Sigmoid colon (tissue), 7 donors: Measurements from ENCODE around the gene RFFL. TPM values are rescaled to one million over a fixed set of nuclear protein-coding genes. Genes with fewer than 3 reads are reported as not detected.
"Not testable (repeated sequence)": the region's sequence is repeated elsewhere in the genome, so short reads cannot be mapped to it uniquely, and the experiment has no call there.

Experiments used
- DNase-seq: peaks from one replicate; pipeline ENCODE4 v3.0.0-alpha.2; 2019
- H3K27ac ChIP-seq, 4 donors: fragments of 200-600 bp; sonication (generic); one replicate each; pipeline ENCODE4 v1.5.1; 2016 to 2019; ENCODE audit warnings: mild to moderate bottlenecking in 1 of 4
- H3K27me3 ChIP-seq, 3 donors: fragments of 200-600 bp; sonication (generic); one replicate each; pipeline ENCODE4 v1.5.1; 2019; ENCODE audit warnings: mild to moderate bottlenecking in 1 of 3
- H3K36me3 ChIP-seq, 4 donors: fragments of 200-600 bp; sonication (generic); one replicate each; pipeline ENCODE4 v1.5.1; 2016 to 2019
- H3K4me1 ChIP-seq, 4 donors: fragments of 200-600 bp; sonication (generic); one replicate each; pipeline ENCODE4 v1.5.1; 2017 to 2019
- H3K4me3 ChIP-seq, 4 donors: fragments of 200-600 bp; sonication (generic); one replicate each; pipeline ENCODE4 v1.5.1; 2017 to 2019; ENCODE audit warnings: mild to moderate bottlenecking in 2 of 4, moderate library complexity in 1 of 4
- H3K9me3 ChIP-seq, 4 donors: fragments of 200-600 bp in 3 of 4; sonication (generic) in 3 of 4; one replicate each; pipeline versions ENCODE4 v1.5.1 to v1.6.1; 2013 to 2019
- EP300 ChIP-seq, 4 donors: sonication (generic); formaldehyde crosslinking; IDR thresholded peaks; one replicate each; pipeline ENCODE4 v1.6.1; 2017; ENCODE audit warnings: antibody characterized with exemption in 4 of 4
- POLR2A ChIP-seq, 2 donors: fragments of 450-650 bp; IDR thresholded peaks; one replicate each; pipeline ENCODE4 v1.6.1; 2016; ENCODE audit warnings: antibody characterized with exemption in 2 of 2, mild to moderate bottlenecking in 2 of 2, moderate library complexity in 2 of 2
- POLR2AphosphoS5 ChIP-seq, 4 donors: sonication (generic); formaldehyde crosslinking; IDR thresholded peaks; one replicate each; pipeline ENCODE4 v1.6.1; 2017; ENCODE audit warnings: antibody characterized with exemption in 4 of 4
- WGBS, 2 donors: extraction: QIAGEN DNeasy Blood & Tissue Kit; methylation state at CpG; one replicate each; pipeline ENCODE4 v1.1.7; 2013; 5-methylcytosine and 5-hydroxymethylcytosine counted together
- intact Hi-C: fragments of 100-400 bp; cut with DNase I; formaldehyde crosslinking; loops from one replicate; pipeline ENCODE4 v1.15.1; 2023
- polyA plus RNA-seq, 3 donors: library from polyadenylated mRNA; stranded (reverse); fragments of 200-250 nt; gene quantifications; one replicate each; pipeline ENCODE4 v1.2.3, GENCODE V29; 2013
- total RNA-seq, 4 donors: library from RNA; depleted of rRNA; stranded (reverse); fragments of >200 nt; gene quantifications; one replicate each; pipeline ENCODE4 v1.1.0, GENCODE V29; 2016
- TF ChIP-seq, protein P1 (sequence below), 4 experiments: fragments of 450-650 bp in 3 of 4; fragments of 200-600 bp in 1 of 4; IDR thresholded peaks; one replicate each; pipeline ENCODE4 v1.5.1; 2016 to 2019; ENCODE audit warnings: antibody characterized with exemption in 4 of 4, mild to moderate bottlenecking in 3 of 4, moderate library complexity in 2 of 4
- donor health status: healthy with polysubstance abuse.
- donor health status: Bipolar disorder and iron deficiency.
- donor health status: healthy.

RFFL gene, protein sequence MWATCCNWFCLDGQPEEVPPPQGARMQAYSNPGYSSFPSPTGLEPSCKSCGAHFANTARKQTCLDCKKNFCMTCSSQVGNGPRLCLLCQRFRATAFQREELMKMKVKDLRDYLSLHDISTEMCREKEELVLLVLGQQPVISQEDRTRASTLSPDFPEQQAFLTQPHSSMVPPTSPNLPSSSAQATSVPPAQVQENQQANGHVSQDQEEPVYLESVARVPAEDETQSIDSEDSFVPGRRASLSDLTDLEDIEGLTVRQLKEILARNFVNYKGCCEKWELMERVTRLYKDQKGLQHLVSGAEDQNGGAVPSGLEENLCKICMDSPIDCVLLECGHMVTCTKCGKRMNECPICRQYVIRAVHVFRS
- total RNA-seq = 10 to 100 TPM; 16.5 to 25.2 (median 21.8) TPM
- 10 to 100 TPM; 15.0 to 29.4 (median 24.1) TPM for polyA plus RNA-seq

DNA sequence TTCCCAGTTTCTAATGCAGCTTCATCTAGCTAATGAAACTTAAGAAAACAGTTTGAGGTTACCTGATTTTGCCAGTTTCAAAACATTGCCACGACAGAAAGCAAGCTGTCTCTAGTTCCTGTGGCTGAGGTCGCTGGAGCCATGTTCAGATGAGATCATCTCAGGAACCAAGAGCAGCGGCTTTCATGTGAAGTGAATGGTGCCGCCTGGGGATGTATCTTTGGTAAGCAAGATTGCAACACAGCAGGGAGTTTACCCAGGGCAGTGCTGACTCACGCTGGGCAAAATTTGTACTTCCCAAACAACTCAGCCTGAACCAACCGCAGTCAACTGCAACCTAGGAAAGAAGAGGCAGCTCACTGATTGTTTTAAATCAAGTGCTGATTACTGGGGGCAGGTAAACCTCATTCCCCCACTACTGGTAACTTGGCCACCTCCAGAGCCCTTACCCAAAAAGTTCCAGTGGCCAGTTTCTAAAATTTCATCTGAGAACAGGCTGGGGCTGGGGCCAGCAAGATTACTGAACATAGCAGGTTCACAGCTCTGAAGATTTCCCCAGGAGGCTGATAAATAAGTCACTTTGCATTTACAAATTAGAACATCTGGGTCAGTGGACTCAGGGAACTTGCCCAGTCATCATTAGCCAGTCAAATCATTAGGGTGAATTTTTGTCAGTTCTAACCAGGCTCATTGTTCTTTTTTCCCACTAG is at the start of gene RFFL:
Gene RFFL, minus strand, starts transcription at position 194 of the 710 bp plus-strand sequence. CDS start 37,154 bp downstream, outside the sequence.
- intact Hi-C loops = loop anchor here (1.0 to 2.0 kb wide), 3 partner anchors 25 to 65 kb away; no protein-coding TSS in a partner anchor
- TF ChIP-seq EP300 (IDR thresholded peaks at IDR 0.05) (no peak), POLR2A (IDR thresholded peaks at IDR 0.05) (peak in 1 of 2 donors; percentile 22), POLR2AphosphoS5 (IDR thresholded peaks at IDR 0.05) (peak; percentile 55 to 80 (median 70))
- TF ChIP-seq, protein P1, sequence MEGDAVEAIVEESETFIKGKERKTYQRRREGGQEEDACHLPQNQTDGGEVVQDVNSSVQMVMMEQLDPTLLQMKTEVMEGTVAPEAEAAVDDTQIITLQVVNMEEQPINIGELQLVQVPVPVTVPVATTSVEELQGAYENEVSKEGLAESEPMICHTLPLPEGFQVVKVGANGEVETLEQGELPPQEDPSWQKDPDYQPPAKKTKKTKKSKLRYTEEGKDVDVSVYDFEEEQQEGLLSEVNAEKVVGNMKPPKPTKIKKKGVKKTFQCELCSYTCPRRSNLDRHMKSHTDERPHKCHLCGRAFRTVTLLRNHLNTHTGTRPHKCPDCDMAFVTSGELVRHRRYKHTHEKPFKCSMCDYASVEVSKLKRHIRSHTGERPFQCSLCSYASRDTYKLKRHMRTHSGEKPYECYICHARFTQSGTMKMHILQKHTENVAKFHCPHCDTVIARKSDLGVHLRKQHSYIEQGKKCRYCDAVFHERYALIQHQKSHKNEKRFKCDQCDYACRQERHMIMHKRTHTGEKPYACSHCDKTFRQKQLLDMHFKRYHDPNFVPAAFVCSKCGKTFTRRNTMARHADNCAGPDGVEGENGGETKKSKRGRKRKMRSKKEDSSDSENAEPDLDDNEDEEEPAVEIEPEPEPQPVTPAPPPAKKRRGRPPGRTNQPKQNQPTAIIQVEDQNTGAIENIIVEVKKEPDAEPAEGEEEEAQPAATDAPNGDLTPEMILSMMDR (IDR thresholded peaks at IDR 0.05) = peak in 2 of 4 experiments; percentile 11 to 19
- WGBS, 2 donors = 1 to 8% methylated on average over 6 of the region's 6 CpGs
- Histone ChIP-seq H3K27me3 (no peaks in the 10 kb centered on the region), H3K4me3 (peak within 1 kb of the TSS in 3 of 4 donors; percentile 16 to 29 (median 26)), H3K9me3 (no peaks in the 10 kb centered on the region), H3K27ac (peak within 1 kb of the TSS; percentile 79 to 88 (median 84)), H3K36me3 (peaks cover 0 to 4% (median 0%) of the 10 kb centered on the region in 4 donors), H3K4me1 (peaks cover 0 to 20% (median 17%) of the 10 kb centered on the region in 4 donors)
- DNase-seq = peak; percentile 95

DNA sequence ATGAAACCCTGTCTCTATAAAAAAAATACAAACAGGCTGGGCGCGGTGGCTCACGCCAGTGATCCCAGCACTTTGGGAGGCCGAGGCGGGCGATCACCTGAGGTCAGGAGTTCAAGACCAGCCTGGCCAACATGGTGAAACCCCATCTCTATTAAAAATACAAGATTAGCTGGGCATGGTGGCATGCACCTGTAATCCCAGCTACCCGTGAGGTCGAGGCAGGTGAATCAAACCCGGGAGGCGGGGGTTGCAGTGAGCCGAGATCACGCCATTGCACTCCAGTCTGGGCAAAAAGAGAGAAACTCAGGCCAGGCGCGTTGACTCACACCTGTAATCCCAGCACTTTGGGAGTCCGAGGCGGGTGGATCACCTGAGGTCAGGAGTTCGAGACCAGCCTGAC is 47.3 kb upstream of the RFFL start:
- DNase-seq = not testable (repeated sequence)
- WGBS, 2 donors = 97% methylated on average over 17 of the region's 17 CpGs

DNA sequence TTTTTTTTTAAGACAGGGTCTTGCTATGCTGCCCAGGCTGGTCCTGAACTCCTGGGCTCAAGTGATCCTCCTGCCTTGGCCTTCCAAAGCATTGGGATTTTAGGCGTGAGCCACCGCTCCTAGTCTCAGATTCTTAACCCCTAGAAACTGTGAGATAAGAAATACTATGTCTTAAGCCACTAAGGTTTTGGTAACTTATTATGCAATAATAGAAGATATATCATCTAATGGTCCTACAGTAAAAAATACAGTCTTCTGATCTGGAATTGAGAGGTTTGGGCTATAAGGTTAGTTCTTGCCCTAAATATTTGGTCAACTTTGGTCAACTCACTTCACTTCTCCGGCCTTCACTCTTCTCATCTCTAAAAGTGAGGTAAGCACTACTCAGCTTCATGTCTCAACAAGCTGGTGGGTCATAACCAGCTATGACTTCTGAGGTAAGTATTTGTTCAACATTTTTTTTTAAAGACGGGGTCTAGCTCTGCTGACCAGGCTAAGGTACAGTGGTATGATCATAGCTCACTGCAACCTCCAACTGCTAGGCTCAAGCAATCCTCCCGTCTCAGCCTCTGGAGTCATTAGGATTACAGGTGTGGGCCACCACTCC is 41.4 kb upstream of the RFFL start:
- intact Hi-C loops = no loop called here
- Histone ChIP-seq H3K4me3 (no peak overlapping the region), H3K4me1 (no peaks in the 10 kb centered on the region), H3K9me3 (no peaks in the 10 kb centered on the region), H3K27me3 (no peaks in the 10 kb centered on the region), H3K36me3 (peaks cover 8 to 61% (median 27%) of the 10 kb centered on the region in 4 donors), H3K27ac (no peak overlapping the region)
- WGBS, 2 donors = 96% methylated on average over 5 of the region's 5 CpGs
- DNase-seq = no peak
- TF ChIP-seq POLR2AphosphoS5 (IDR thresholded peaks at IDR 0.05) = no peak
- TF ChIP-seq POLR2A (IDR thresholded peaks at IDR 0.05) = no peak
- TF ChIP-seq, protein P1 (IDR thresholded peaks at IDR 0.05) = no peak
- no peak for TF ChIP-seq EP300 (IDR thresholded peaks at IDR 0.05)

More for the DNA sequence above, 47.3 kb upstream of the RFFL start:
- H3K27me3 ChIP-seq, intact Hi-C loops, H3K27ac ChIP-seq, H3K4me1 ChIP-seq, H3K4me3 ChIP-seq, H3K9me3 ChIP-seq: not testable (repeated sequence)
- peaks cover 0 to 12% (median 5%) of the 10 kb centered on the region in 4 donors for H3K36me3 ChIP-seq

DNA sequence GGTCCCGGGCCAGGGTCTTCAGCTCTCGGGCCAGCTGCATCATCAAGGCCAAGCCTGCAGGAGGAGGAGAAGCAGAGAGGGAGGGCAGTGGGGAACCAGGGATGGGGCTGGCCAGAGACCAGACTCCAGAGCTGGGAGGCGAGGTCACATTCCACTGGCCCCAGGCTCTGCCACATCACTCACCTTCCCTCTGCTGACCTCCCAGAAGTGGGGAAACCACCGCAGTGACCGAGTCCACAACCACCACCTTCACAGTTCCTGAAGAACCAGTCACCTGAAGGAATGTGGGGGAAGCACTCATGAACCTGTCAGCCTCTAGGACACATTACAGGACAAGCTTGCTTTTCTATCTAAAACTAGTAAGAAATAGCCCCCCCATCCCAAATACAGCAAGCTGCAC is 39.8 kb upstream of the RFFL start:
- Histone ChIP-seq H3K27me3 (no peaks in the 10 kb centered on the region), H3K27ac (no peak overlapping the region), H3K4me1 (no peaks in the 10 kb centered on the region), H3K36me3 (peaks cover 8 to 74% (median 28%) of the 10 kb centered on the region in 4 donors), H3K4me3 (no peak overlapping the region), H3K9me3 (no peaks in the 10 kb centered on the region)
- 96 to 98% methylated on average over 5 of the region's 5 CpGs for WGBS, 2 donors
- DNase-seq = no peak
- TF ChIP-seq EP300 (IDR thresholded peaks at IDR 0.05) (no peak), POLR2A (IDR thresholded peaks at IDR 0.05) (no peak), POLR2AphosphoS5 (IDR thresholded peaks at IDR 0.05) (no peak)
- TF ChIP-seq, protein P1 (IDR thresholded peaks at IDR 0.05) = no peak
- intact Hi-C loops = no loop called here

DNA sequence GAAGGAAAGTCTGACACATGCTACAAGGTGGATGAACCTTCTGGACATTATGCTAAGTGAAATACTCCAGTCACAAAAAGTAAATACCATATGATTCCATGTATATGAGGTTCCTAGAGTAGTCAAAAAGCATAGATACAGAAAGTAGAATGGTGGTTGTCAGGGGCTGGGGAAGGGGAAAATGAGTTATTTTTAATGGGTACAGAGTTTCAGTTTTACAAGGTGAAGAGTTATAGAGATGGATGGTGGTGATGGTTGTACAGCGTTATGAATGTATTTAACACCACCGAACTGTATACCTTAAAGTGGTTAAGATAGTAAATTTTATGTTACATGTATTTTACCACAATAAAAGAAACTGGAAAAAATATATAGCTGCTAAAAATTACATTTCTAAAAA is 38.2 kb upstream of the RFFL start:
- H3K27me3 ChIP-seq = no peaks in the 10 kb centered on the region
- TF ChIP-seq, protein P1 (IDR thresholded peaks at IDR 0.05) = no peak
- no peak for TF ChIP-seq EP300 (IDR thresholded peaks at IDR 0.05)
- H3K36me3 ChIP-seq = peaks cover 8 to 74% (median 28%) of the 10 kb centered on the region in 4 donors
- intact Hi-C loops = no loop called here
- H3K9me3 ChIP-seq = no peaks in the 10 kb centered on the region
- no peak overlapping the region for H3K4me3 ChIP-seq
- no peak overlapping the region for H3K27ac ChIP-seq
- WGBS, 2 donors = 77 to 95% methylated on average over 2 of the region's 2 CpGs
- no peaks in the 10 kb centered on the region for H3K4me1 ChIP-seq
- no peak for DNase-seq
